DND-41 (cell line): Measurements from ENCODE around the gene SFXN4.

Experiments used
- CTCF ChIP-seq: IDR thresholded peaks from 2 replicates; pipeline ENCODE4 v1.5.1; 2012; ENCODE audit warnings: borderline replicate concordance, low read length, moderate library complexity, mild to moderate bottlenecking; ENCODE audit not compliant: poor library complexity, severe bottlenecking; ENCODE audit errors: extremely low read depth
- EZH2 ChIP-seq: IDR thresholded peaks from 3 replicates; pipeline ENCODE4 v1.6.1; 2012; ENCODE audit warnings: borderline replicate concordance, low read depth, mild to moderate bottlenecking, moderate library complexity, low read length, inconsistent platforms; ENCODE audit not compliant: severe bottlenecking

GRCh38 chr10:119133949-119134348 lies 31.6 kb downstream of the SFXN4 start:
- TF ChIP-seq EZH2: no peak
- no peak for TF ChIP-seq CTCF
